ENCODE measurements around the gene OPA1.

GRCh38 chr3:193573403-193574191 is 19.4 kb upstream of the OPA1 start:
- TF ChIP-seq EZH2phosphoT487 (IDR thresholded peaks at IDR 0.05; ENCODE audit: insufficient read depth, low read depth) = no peak
- TF ChIP-seq EZH2 (IDR thresholded peaks at IDR 0.05; ENCODE audit: insufficient read depth, poor library complexity, severe bottlenecking) = no peak
